GM12878 (cell line): Measurements from ENCODE around the gene RASGEF1B. TPM values are rescaled to one million over a fixed set of nuclear protein-coding genes. Genes with fewer than 3 reads are reported as not detected.

ENCODE experiments used
- ATAC-seq: fragments of 200-7000 bp; cut with Tn5 transposase; 3 replicates; pipeline ENCODE4 v1.9.1; 2020; ENCODE audit warnings: mild to moderate bottlenecking, moderate library complexity
- BruUV-seq: library from RNA; stranded (reverse); fragments of 400-500 nt; replicated peaks from 2 replicates; lab custom pipeline; 2021; lab: Mats Ljungman, UMichigan
- CTCF ChIA-PET: fragments of 300-600 bp; sonication (Branson Sonifier 250); formaldehyde crosslinking; extraction: SDS; loops from one replicate; lab custom pipeline; 2021; ENCODE audit warnings: inconsistent platforms; lab: Yijun Ruan, JAX
- POLR2A ChIA-PET: fragments of 350-600 bp; formaldehyde crosslinking; extraction: SDS; loops from one replicate; lab custom pipeline; 2021; ENCODE audit warnings: inconsistent platforms; lab: Charles Lee
- RAD21 ChIA-PET: fragments of 300-600 bp; sonication (Branson Sonifier 250); formaldehyde crosslinking; loops from one replicate; lab custom pipeline; 2023; ENCODE audit warnings: antibody characterized with exemption; ENCODE audit not compliant: unreplicated experiment; lab: Charles Lee
- SMC1A ChIA-PET: fragments of 300-600 bp; sonication (Branson Sonifier 250); formaldehyde crosslinking; loops from one replicate; lab custom pipeline; 2023; ENCODE audit not compliant: unreplicated experiment, uncharacterized antibody; lab: Charles Lee
- DNase-seq: peaks from one replicate; pipeline ENCODE4 v3.0.0-alpha.2; 2011; ENCODE audit warnings: low read depth, low spot score
- FAIRE-seq: peaks from 3 replicates; lab custom pipeline; 2011; peaks lifted over from hg19 to GRCh38; lab: Jason Lieb, UNC
- H2AFZ ChIP-seq: 2 replicates; pipeline ENCODE4 v1.6.0; 2011; ENCODE audit warnings: low read depth, low read length, control low read depth; ENCODE audit not compliant: control insufficient read depth
- H3K27ac ChIP-seq: 2 replicates; pipeline ENCODE4 v1.5.1; 2011; ENCODE audit warnings: control low read depth; ENCODE audit not compliant: control insufficient read depth, insufficient read depth
- H3K27me3 ChIP-seq, 2 experiments: replicated peaks in 1 of 2; 2 replicates each; pipeline versions ENCODE4 v1.6.0 to v1.6.1; 2011; ENCODE audit warnings: low read length in 1 of 2; ENCODE audit not compliant: control insufficient read depth in 2 of 2, insufficient read depth in 2 of 2
- H3K36me3 ChIP-seq, 2 experiments: 2 replicates each; pipeline ENCODE4 v1.5.1; 2011; ENCODE audit warnings: low read length in 1 of 2; ENCODE audit not compliant: control insufficient read depth in 2 of 2, insufficient read depth in 2 of 2
- H3K4me1 ChIP-seq: 2 replicates; pipeline ENCODE4 v1.6.1; 2011; ENCODE audit warnings: mild to moderate bottlenecking, low read length, moderate library complexity, mixed read lengths; ENCODE audit not compliant: control insufficient read depth, insufficient read depth
- H3K4me2 ChIP-seq: 2 replicates; pipeline ENCODE4 v1.6.0; 2011; ENCODE audit warnings: control low read depth; ENCODE audit not compliant: control insufficient read depth, insufficient read depth
- H3K4me3 ChIP-seq: fragments of 200-600 bp; sonication (generic); 2 replicates; pipeline ENCODE4 v1.5.1; 2016
- H3K79me2 ChIP-seq: 2 replicates; pipeline ENCODE4 v1.6.0; 2011; ENCODE audit warnings: low read length; ENCODE audit not compliant: control insufficient read depth, insufficient read depth
- H3K9ac ChIP-seq: 2 replicates; pipeline ENCODE4 v1.8.0; 2011; ENCODE audit warnings: low read length, control low read depth, mixed read lengths; ENCODE audit not compliant: control insufficient read depth, insufficient read depth
- H3K9me3 ChIP-seq: replicated peaks from 3 replicates; pipeline ENCODE4 v1.5.1; 2011; ENCODE audit warnings: mild to moderate bottlenecking, low read length; ENCODE audit not compliant: control insufficient read depth, insufficient read depth
- H4K20me1 ChIP-seq: 2 replicates; pipeline ENCODE4 v1.6.0; 2011; ENCODE audit not compliant: control insufficient read depth, insufficient read depth
- BHLHE40 ChIP-seq, 2 experiments: fragments of 450-650 bp in 1 of 2; IDR thresholded peaks; 2 replicates each; pipeline ENCODE4 v1.6.1; 2011 to 2017; ENCODE audit warnings: low read depth in 2 of 2, borderline replicate concordance in 1 of 2, improper control_type of control experiment in 1 of 2, low read length in 1 of 2, mild to moderate bottlenecking in 1 of 2
- DPF2 ChIP-seq: fragments of 450-650 bp; IDR thresholded peaks from 2 replicates; pipeline ENCODE4 v1.6.1; 2017; ENCODE audit warnings: mild to moderate bottlenecking
- NFYB ChIP-seq: IDR thresholded peaks from 2 replicates; pipeline ENCODE4 v1.6.1; 2011; ENCODE audit warnings: low read depth, mild to moderate bottlenecking, low read length, improper control_type of control experiment, moderate library complexity; ENCODE audit not compliant: insufficient read depth
- POLR2AphosphoS5 ChIP-seq: IDR thresholded peaks from 2 replicates; pipeline ENCODE4 v1.6.1; 2011; ENCODE audit warnings: mild to moderate bottlenecking, low read length, inconsistent platforms
- RUNX3 ChIP-seq: IDR thresholded peaks from 2 replicates; pipeline ENCODE4 v1.6.1; 2012; ENCODE audit warnings: low read length, inconsistent platforms
- SIN3A ChIP-seq: IDR thresholded peaks from 2 replicates; pipeline ENCODE4 v1.6.1; 2012; ENCODE audit warnings: low read depth, low read length, improper control_type of control experiment
- SKIL ChIP-seq: fragments of 450-650 bp; IDR thresholded peaks from 2 replicates; pipeline ENCODE4 v1.6.1; 2017; ENCODE audit warnings: mild to moderate bottlenecking, low read depth, inconsistent platforms; ENCODE audit not compliant: poor library complexity, severe bottlenecking
- TCF7 ChIP-seq: IDR thresholded peaks from 2 replicates; pipeline ENCODE4 v1.6.1; 2014; ENCODE audit warnings: antibody characterized with exemption, borderline replicate concordance
- WRNIP1 ChIP-seq: IDR thresholded peaks from 2 replicates; pipeline ENCODE4 v1.6.1; 2011; ENCODE audit warnings: low read depth, low read length, improper control_type of control experiment, borderline replicate concordance
- ZZZ3 ChIP-seq: IDR thresholded peaks from 2 replicates; pipeline ENCODE4 v1.6.1; 2011; ENCODE audit warnings: low read depth; ENCODE audit not compliant: control insufficient read depth, insufficient read length
- WGBS: methylation state at CpG from one replicate; pipeline ENCODE4 v1.1.6; 2016; ENCODE audit warnings: low lambda C conversion rate; ENCODE audit not compliant: insufficient replicate concordance, insufficient coverage; ENCODE audit errors: missing lambda C conversion rate; 5-methylcytosine and 5-hydroxymethylcytosine counted together
- in situ Hi-C: fragments of 300-500 bp; cut with MboI; formaldehyde crosslinking; loops from 9 replicates; pipeline ENCODE4 v1.14.3; 2018; ENCODE audit warnings: mixed read lengths
- intact Hi-C: fragments of 100-400 bp; cut with micrococcal nuclease; formaldehyde crosslinking; loops from one replicate; pipeline ENCODE4 v1.14.2; 2022; ENCODE audit not compliant: unreplicated experiment
- polyA plus RNA-seq, 11 experiments: library from polyadenylated mRNA; depleted of rRNA in 4 of 11; unstranded in 6 of 11; stranded (reverse) in 5 of 11; fragments of >200 nt; fragmentation: Nextera tagmentation in 4 of 11; fragmentation: Illumina TruSeq in 1 of 11; extraction: Ambion mirVana in 4 of 11; extraction: Trizol in 1 of 11; gene quantifications; 1 replicate in 1 of 11; 2 replicates in 10 of 11; pipeline versions ENCODE4 v1.2.1 to v1.2.3, GENCODE V29; 2011 to 2016; ENCODE audit warnings: inconsistent platforms in 2 of 11, missing spikeins in 2 of 11, low read depth in 1 of 11
- total RNA-seq, 4 experiments: library from RNA; depleted of rRNA in 3 of 4; stranded (reverse); fragments of >200 nt in 3 of 4; fragmentation: Illumina TruSeq in 1 of 4; extraction: Trizol in 1 of 4; gene quantifications; 2 replicates each; pipeline versions ENCODE4 v1.2.1 to v1.2.3, GENCODE V29; 2013 to 2021

Gene RASGEF1B
- total and polyA plus RNA-seq, 10 of the 15 experiments (the other 5 are each of a cell fraction or from before 2014, with no cell fraction given) = 0.03 to 0.24 (median 0.10) TPM; not detected in 2

GRCh38 chr4:81427344-81427821 is 44.3 kb downstream of the RASGEF1B start (continued):
- no peak for TF ChIP-seq SKIL

- H3K4me1 ChIP-seq = peaks cover 6% of the 10 kb centered on the region
- FAIRE-seq (no peak), DNase-seq (no peak), ATAC-seq (no peak)
- H2AFZ ChIP-seq = no peak overlapping the region
- H3K27me3 ChIP-seq = no peaks in the 10 kb centered on the region
- H3K4me2 ChIP-seq = no peak overlapping the region
- H3K79me2 ChIP-seq = no peaks in the 10 kb centered on the region
- no peak overlapping the region for H3K4me3 ChIP-seq
- 0% methylated on average over 1 of the region's 1 CpG for WGBS
- no peaks in the 10 kb centered on the region for H4K20me1 ChIP-seq
- in situ Hi-C loops (no loop called here), intact Hi-C loops (no loop called here)
- no peak overlapping the region for H3K27ac ChIP-seq
- CTCF ChIA-PET = interaction anchor here (0.7 kb wide), 1 partner anchor 858 kb away, joined by 3 read pairs; no protein-coding TSS in a partner anchor
- TF ChIP-seq TCF7 (no peak), NFYB (no peak), WRNIP1 (no peak), ZZZ3 (no peak), SIN3A (no peak), RUNX3 (no peak), DPF2 (no peak), BHLHE40 (IDR thresholded peaks at IDR 0.05; ENCODE audit: borderline replicate concordance in 1 of 2, low read depth in 2 of 2, low read length in 1 of 2) (no peak), POLR2AphosphoS5 (no peak)
- SMC1A ChIA-PET = interaction anchor here (1.1 to 1.5 kb wide), 2 partner anchors 10 to 18 kb away, joined by 3 read pairs; no protein-coding TSS in a partner anchor
- H3K9me3 ChIP-seq = no peaks in the 10 kb centered on the region
- RAD21 ChIA-PET = no interaction called here
- H3K36me3 ChIP-seq = no peaks in the 10 kb centered on the region
- POLR2A ChIA-PET = no interaction called here
- H3K9ac ChIP-seq = no peak overlapping the region
- BruUV-seq = no TSS peak
Observed at GRCh38 chr4:81426770-81427289, 44.9 kb downstream of the RASGEF1B start.
